Stimulated activated CD4-positive, alpha-beta T cell treated with anti-CD3 and anti-CD28 coated beads, Interleukin-12 subunit alpha, Interleukin-12 subunit beta, amount 100 ng/mL, for 4 hours (primary cell): ENCODE data around the gene CRISP2.
"Not testable (repeated sequence)": the region's sequence is repeated elsewhere in the genome, so short reads cannot be mapped to it uniquely, and the experiment has no call there.

Experiments
- DNase-seq: peaks from one replicate; pipeline ENCODE4 v3.0.0-alpha.2; 2020

CRISP2 gene

GRCh38 chr6:49713346-49713745 lies at the start of gene CRISP2:
Gene CRISP2, minus strand, starts transcription at chr6:49713543. Its CDS starts 4,347 bp downstream, at chr6:49709196.
- DNase-seq = no peak

- DNase-seq = no peak
Measured at GRCh38 chr6:49744259-49744658, 30.9 kb upstream of the CRISP2 start, which contains the start of gene CRISP3. Gene CRISP3, minus strand, starts transcription at chr6:49744388. Its CDS starts 21 bp downstream, at chr6:49744367.

- no peak for DNase-seq
Measured at GRCh38 chr6:49743429-49743828, 30.1 kb upstream of the CRISP2 start.

GRCh38 chr6:49739423-49739822 lies 26.1 kb upstream of the CRISP2 start:
- DNase-seq = no peak

- no peak for DNase-seq
Measured at GRCh38 chr6:49736017-49736508, 22.7 kb upstream of the CRISP2 start.

GRCh38 chr6:49733680-49734079 lies 20.3 kb upstream of the CRISP2 start:
- DNase-seq = no peak

GRCh38 chr6:49732781-49733180 lies 19.4 kb upstream of the CRISP2 start:
- no peak for DNase-seq

GRCh38 chr6:49730251-49730650 lies 16.9 kb upstream of the CRISP2 start:
- DNase-seq = no peak

- DNase-seq = not testable (repeated sequence)
Measured at GRCh38 chr6:49723917-49724316, 10.6 kb upstream of the CRISP2 start.

- DNase-seq = no peak
Measured at GRCh38 chr6:49721297-49721696, 8.0 kb upstream of the CRISP2 start.

- DNase-seq = no peak
Measured at GRCh38 chr6:49720372-49720771, 7.0 kb upstream of the CRISP2 start.

GRCh38 chr6:49698478-49698877 lies 14.9 kb downstream of the CRISP2 start:
- DNase-seq = no peak

GRCh38 chr6:49693512-49693911 lies 19.8 kb downstream of the CRISP2 start:
- no peak for DNase-seq

GRCh38 chr6:49692534-49692933 lies 20.8 kb downstream of the CRISP2 start:
- no peak for DNase-seq

- no peak for DNase-seq
Measured at GRCh38 chr6:49676671-49677281, 36.6 kb downstream of the CRISP2 start.

- no peak for DNase-seq
Measured at GRCh38 chr6:49675816-49676215, 37.5 kb downstream of the CRISP2 start.

- no peak for DNase-seq
Measured at GRCh38 chr6:49668083-49668511, 45.2 kb downstream of the CRISP2 start.

- no peak for DNase-seq
Measured at GRCh38 chr6:49666930-49667757, 46.2 kb downstream of the CRISP2 start.

- no peak for DNase-seq
Measured at GRCh38 chr6:49666480-49666879, 46.9 kb downstream of the CRISP2 start.

GRCh38 chr6:49664817-49665216 lies 48.5 kb downstream of the CRISP2 start:
- no peak for DNase-seq

- DNase-seq = not testable (repeated sequence)
Measured at GRCh38 chr6:49664054-49664453, 49.3 kb downstream of the CRISP2 start.

GRCh38 chr6:49662892-49663261 lies 50.5 kb downstream of the CRISP2 start:
- no peak for DNase-seq

- no peak for DNase-seq
Measured at GRCh38 chr6:49662231-49662891, 51.0 kb downstream of the CRISP2 start.

- DNase-seq = no peak
Measured at GRCh38 chr6:49653942-49654341, 59.4 kb downstream of the CRISP2 start.
